ENCODE results near the gene R3HDM2. TPM values are rescaled to one million over a fixed set of nuclear protein-coding genes. Genes with fewer than 3 reads are reported as not detected.

R3HDM2 gene
- total and polyA plus RNA-seq, 2 of the 13 experiments (the other 11 are each of a cell fraction or from before 2014, with no cell fraction given): 11.1 to 23.5 TPM

DNA sequence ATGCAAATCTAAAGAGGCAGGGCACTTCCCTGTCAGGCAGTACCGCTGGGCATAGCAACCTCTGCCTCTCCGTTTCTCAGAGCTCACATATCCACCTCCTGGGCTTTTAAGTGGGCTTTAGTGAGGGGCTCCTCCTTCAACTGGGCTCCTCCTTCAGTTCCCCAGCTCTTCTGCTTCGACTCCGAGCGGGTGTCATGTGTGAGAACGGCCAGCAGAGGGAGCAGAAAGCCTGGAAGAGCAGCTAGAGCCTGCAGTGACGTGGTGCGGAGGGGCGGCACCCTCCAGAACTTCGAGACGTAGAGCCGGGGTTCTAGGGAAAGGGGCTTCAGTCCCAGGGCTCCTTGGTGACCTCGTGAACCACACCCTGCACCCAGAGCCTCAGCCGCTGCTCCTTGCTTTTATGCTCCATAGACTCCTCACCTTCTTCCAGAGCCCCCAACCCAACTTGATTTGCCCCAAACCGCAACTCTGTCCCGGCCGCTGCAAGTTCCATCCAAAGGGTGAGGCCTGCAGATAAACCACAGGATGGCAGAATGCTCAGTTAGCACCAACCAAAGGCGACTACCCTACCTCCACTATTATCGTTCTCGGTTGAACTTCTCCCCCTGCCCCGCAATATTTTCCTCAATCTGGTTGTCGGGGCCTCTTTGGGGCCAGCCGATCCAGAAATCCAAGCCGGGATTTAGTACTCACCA lies 28.4 kb upstream of the R3HDM2 start (continued):
- TF ChIP-seq, protein P1, sequence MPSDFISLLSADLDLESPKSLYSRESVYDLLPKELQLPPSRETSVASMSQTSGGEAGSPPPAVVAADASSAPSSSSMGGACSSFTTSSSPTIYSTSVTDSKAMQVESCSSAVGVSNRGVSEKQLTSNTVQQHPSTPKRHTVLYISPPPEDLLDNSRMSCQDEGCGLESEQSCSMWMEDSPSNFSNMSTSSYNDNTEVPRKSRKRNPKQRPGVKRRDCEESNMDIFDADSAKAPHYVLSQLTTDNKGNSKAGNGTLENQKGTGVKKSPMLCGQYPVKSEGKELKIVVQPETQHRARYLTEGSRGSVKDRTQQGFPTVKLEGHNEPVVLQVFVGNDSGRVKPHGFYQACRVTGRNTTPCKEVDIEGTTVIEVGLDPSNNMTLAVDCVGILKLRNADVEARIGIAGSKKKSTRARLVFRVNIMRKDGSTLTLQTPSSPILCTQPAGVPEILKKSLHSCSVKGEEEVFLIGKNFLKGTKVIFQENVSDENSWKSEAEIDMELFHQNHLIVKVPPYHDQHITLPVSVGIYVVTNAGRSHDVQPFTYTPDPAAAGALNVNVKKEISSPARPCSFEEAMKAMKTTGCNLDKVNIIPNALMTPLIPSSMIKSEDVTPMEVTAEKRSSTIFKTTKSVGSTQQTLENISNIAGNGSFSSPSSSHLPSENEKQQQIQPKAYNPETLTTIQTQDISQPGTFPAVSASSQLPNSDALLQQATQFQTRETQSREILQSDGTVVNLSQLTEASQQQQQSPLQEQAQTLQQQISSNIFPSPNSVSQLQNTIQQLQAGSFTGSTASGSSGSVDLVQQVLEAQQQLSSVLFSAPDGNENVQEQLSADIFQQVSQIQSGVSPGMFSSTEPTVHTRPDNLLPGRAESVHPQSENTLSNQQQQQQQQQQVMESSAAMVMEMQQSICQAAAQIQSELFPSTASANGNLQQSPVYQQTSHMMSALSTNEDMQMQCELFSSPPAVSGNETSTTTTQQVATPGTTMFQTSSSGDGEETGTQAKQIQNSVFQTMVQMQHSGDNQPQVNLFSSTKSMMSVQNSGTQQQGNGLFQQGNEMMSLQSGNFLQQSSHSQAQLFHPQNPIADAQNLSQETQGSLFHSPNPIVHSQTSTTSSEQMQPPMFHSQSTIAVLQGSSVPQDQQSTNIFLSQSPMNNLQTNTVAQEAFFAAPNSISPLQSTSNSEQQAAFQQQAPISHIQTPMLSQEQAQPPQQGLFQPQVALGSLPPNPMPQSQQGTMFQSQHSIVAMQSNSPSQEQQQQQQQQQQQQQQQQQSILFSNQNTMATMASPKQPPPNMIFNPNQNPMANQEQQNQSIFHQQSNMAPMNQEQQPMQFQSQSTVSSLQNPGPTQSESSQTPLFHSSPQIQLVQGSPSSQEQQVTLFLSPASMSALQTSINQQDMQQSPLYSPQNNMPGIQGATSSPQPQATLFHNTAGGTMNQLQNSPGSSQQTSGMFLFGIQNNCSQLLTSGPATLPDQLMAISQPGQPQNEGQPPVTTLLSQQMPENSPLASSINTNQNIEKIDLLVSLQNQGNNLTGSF (CRISPR knock-in tag; IDR thresholded peaks at IDR 0.05): no peak
- TF ChIP-seq NFKB2 (CRISPR knock-in tag; IDR thresholded peaks at IDR 0.05; ENCODE audit: borderline replicate concordance) (no peak), SMARCC2 (IDR thresholded peaks at IDR 0.05) (no peak), MBD4 (IDR thresholded peaks at IDR 0.05; ENCODE audit: borderline replicate concordance, low read length) (no peak), ISX (CRISPR knock-in tag; conservative IDR thresholded peaks at IDR 0.05) (no peak), ZSCAN12 (CRISPR knock-in tag; IDR thresholded peaks at IDR 0.05) (no peak), SP1 (IDR thresholded peaks at IDR 0.05) (no peak), SP1 (CRISPR knock-in tag; IDR thresholded peaks at IDR 0.05) (peak; percentile 56; the same call in 1 of the 2 replicates), REPIN1 (CRISPR knock-in tag; IDR thresholded peaks at IDR 0.05; ENCODE audit: borderline replicate concordance, low read depth) (0 out of 2 replicates have a peak, but pooled peaks have one; percentile 38), GFI1 (CRISPR knock-in tag; IDR thresholded peaks at IDR 0.05; ENCODE audit: borderline replicate concordance) (0 out of 2 replicates have a peak, but pooled peaks have one; percentile 43)
- TF ChIP-seq, protein P2, sequence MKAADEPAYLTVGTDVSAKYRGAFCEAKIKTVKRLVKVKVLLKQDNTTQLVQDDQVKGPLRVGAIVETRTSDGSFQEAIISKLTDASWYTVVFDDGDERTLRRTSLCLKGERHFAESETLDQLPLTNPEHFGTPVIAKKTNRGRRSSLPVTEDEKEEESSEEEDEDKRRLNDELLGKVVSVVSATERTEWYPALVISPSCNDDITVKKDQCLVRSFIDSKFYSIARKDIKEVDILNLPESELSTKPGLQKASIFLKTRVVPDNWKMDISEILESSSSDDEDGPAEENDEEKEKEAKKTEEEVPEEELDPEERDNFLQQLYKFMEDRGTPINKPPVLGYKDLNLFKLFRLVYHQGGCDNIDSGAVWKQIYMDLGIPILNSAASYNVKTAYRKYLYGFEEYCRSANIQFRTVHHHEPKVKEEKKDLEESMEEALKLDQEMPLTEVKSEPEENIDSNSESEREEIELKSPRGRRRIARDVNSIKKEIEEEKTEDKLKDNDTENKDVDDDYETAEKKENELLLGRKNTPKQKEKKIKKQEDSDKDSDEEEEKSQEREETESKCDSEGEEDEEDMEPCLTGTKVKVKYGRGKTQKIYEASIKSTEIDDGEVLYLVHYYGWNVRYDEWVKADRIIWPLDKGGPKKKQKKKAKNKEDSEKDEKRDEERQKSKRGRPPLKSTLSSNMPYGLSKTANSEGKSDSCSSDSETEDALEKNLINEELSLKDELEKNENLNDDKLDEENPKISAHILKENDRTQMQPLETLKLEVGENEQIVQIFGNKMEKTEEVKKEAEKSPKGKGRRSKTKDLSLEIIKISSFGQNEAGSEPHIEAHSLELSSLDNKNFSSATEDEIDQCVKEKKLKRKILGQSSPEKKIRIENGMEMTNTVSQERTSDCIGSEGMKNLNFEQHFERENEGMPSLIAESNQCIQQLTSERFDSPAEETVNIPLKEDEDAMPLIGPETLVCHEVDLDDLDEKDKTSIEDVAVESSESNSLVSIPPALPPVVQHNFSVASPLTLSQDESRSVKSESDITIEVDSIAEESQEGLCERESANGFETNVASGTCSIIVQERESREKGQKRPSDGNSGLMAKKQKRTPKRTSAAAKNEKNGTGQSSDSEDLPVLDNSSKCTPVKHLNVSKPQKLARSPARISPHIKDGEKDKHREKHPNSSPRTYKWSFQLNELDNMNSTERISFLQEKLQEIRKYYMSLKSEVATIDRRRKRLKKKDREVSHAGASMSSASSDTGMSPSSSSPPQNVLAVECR (CRISPR knock-in tag; IDR thresholded peaks at IDR 0.05; ENCODE audit: borderline replicate concordance): peak; percentile 43; the same call in 1 of the 2 replicates
- TF ChIP-seq, protein P3, sequence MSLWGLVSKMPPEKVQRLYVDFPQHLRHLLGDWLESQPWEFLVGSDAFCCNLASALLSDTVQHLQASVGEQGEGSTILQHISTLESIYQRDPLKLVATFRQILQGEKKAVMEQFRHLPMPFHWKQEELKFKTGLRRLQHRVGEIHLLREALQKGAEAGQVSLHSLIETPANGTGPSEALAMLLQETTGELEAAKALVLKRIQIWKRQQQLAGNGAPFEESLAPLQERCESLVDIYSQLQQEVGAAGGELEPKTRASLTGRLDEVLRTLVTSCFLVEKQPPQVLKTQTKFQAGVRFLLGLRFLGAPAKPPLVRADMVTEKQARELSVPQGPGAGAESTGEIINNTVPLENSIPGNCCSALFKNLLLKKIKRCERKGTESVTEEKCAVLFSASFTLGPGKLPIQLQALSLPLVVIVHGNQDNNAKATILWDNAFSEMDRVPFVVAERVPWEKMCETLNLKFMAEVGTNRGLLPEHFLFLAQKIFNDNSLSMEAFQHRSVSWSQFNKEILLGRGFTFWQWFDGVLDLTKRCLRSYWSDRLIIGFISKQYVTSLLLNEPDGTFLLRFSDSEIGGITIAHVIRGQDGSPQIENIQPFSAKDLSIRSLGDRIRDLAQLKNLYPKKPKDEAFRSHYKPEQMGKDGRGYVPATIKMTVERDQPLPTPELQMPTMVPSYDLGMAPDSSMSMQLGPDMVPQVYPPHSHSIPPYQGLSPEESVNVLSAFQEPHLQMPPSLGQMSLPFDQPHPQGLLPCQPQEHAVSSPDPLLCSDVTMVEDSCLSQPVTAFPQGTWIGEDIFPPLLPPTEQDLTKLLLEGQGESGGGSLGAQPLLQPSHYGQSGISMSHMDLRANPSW (CRISPR knock-in tag; IDR thresholded peaks at IDR 0.05; ENCODE audit: borderline replicate concordance): peak; percentile 69; the same call in 1 of the 2 replicates
- TF ChIP-seq, protein P4, sequence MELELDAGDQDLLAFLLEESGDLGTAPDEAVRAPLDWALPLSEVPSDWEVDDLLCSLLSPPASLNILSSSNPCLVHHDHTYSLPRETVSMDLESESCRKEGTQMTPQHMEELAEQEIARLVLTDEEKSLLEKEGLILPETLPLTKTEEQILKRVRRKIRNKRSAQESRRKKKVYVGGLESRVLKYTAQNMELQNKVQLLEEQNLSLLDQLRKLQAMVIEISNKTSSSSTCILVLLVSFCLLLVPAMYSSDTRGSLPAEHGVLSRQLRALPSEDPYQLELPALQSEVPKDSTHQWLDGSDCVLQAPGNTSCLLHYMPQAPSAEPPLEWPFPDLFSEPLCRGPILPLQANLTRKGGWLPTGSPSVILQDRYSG (CRISPR knock-in tag; IDR thresholded peaks at IDR 0.05): no peak
